OCI-M2 (cell line): ENCODE data around the gene SIK2.
"Not testable (repeated sequence)": the region's sequence is repeated elsewhere in the genome, so short reads cannot be mapped to it uniquely, and the experiment has no call there.

Experiments
- DNase-seq: peaks from one replicate; lab custom pipeline; 2025; ENCODE audit not compliant: unreplicated experiment; lab: John Stamatoyannopoulos, UW

SIK2 gene

GRCh38 chr11:111623527-111624030 lies 21.3 kb downstream of the SIK2 start:
- no peak for DNase-seq

- no peak for DNase-seq
Observed at GRCh38 chr11:111624608-111625007, 22.4 kb downstream of the SIK2 start.

DNA sequence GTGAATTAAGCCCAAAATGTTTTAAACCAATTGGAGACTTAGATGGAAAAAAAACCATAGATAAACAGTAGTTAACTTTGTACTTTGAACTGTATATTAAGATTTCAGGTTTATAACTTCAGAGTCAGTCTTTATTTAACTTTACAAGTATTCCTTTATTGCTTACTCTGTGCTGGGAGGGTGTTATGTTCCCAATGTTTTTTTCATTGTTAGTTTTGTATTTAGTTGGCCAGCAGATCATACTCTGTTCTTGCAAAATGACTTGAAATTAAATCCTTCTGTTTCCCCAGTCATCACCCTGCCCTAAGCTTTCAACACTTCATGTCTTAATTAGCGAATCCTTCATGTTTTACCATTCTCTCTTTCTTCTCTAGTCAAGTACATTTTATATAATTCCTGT lies 25.3 kb downstream of the SIK2 start:
- no peak for DNase-seq

GRCh38 chr11:111629499-111629898 lies 27.2 kb downstream of the SIK2 start:
- DNase-seq = no peak

DNA sequence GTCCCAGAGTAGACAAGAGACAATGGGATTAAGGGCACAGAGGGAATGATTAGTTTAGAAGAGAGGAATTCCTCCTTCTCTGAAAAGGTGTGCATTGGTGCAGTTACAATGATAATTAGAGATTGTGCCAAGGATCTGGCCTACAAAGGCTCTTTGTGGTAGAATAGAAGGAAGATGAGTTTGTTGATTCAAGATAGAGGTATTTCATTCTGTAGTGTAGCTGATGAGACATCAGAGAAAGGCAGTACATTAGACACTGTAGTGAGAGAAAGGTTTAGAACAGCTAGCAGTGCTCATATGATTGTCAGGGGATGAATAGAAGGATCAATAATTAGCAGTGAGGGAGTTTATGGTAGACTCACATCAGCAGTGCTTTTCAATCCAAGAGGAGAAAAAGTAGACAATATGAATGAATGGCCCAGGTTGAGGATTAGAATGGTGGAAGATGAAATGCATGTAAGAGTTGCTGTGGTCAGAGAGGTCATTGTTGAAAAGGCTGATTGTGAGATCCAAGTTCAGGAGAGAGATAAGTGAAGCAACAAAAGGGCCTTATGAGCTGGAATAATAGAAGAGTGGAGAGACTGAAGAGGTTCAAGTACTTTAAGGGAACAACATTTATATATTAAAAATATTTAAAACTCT lies 28.9 kb downstream of the SIK2 start:
- DNase-seq = no peak

DNA sequence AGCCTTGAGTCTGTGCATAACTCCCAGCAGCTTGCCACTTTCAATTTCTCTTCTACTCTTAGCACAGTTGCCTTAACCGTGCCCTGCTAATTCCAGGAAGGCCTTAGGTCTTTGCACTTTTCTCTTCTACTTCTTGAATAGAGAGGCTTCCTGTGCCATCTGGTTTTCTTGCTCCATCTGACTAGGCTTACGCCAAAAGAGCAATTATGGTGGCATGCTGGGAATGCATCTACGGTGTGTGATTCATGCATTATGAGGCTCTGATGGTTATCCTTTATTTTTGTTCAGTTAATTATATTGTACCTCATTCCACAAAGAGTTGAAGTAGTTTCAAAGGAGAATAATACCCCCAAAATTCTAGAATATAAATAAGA lies 29.4 kb downstream of the SIK2 start:
- no peak for DNase-seq

DNA sequence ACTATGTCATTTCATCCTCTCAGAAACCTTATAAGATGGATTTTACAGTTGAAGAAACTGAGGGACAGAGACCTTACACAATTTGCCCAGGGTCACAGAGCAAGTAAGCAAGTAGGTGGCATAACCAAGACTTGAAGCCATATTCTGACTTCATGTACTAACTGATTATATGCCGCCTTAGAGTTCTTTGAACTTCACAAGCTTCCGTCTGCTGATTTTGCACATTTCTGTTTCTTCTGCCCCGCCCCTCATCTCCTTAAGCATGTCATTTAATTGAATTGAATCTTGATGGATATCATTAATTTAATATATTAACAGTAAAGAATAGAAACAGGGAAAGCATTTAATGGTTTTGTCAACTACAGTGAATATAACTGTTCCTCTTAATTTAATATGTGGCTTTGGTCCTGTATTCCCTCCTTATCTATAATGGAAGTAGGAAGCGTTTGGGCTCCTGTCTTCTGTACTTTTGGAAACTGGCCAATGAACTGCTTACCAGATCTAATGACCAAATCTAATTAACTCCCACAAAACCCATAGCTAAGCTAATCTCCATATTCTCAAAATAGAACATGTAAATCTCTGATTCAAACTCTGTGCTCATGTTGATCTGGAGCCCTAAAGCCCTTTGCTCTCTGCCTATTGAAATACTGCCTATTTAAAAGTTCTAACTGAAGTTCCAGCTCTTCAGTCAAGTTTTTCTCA lies 30.4 kb downstream of the SIK2 start:
- DNase-seq = no peak

- no peak for DNase-seq
Observed at GRCh38 chr11:111633248-111633647, 31.0 kb downstream of the SIK2 start.

DNA sequence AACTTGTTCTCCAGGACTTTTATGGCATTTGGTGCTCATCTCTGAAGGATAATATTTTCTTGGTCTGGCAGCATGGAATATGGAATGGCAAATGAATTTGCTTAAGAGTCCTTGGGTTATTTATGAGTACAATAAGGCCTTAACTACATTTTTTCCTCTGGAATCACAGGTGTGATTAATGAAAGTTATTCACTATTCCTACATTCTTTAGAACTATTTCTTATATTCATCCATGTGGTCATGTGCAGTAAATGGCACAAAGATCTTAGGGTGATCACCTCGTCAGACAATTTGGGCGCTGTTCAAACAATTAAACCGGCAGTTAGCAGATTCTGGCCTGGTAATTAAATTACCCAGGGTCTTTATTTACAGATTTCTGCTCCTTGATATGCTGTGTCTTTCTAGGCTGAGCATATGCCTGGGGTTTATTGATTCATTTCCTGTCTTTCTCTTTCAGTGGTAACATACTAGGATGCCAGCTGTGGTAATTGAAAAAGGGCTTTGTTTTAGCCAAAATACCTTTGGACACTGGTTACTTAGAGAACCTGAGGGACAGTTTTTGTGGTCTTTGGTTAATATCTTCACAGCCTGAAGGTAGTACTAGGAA lies 31.6 kb downstream of the SIK2 start:
- DNase-seq = no peak

GRCh38 chr11:111634981-111635705 lies 32.9 kb downstream of the SIK2 start:
- no peak for DNase-seq

- DNase-seq = no peak
Observed at GRCh38 chr11:111635706-111636045, 33.4 kb downstream of the SIK2 start.

GRCh38 chr11:111637885-111638284 lies 35.6 kb downstream of the SIK2 start:
- no peak for DNase-seq

DNA sequence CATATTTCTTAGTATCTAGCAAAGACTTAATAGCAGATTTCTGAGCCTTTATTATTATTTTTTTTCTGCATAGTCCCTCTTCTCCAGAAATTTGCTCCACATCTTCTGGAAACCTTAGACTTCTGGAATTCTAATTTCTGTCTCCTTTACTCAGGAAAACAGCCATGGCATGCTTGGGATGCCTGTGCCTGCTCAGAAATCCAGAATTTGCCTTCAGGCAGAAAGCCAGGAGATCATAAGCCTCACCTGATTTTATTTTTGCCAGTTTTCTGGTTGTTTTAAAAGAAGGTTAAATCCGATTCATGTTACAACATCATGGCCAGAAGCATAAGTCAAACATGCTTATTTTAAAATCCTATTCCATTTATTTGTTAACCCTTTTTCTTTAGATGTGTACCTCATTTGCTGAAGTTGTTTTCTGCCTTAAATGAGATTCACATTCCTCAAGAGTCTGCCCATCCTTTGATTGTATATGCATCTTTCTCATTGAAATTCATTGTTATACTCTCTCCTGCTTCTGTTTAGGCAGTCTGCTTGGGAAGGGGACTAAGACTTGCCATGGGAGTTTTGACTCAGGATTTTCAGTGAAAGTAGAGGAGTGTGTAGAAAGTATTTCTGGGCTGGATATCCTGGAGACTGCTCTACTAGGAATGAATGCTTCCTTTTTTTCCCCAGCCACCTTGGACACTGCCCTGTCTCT lies 37.1 kb downstream of the SIK2 start:
- no peak for DNase-seq

GRCh38 chr11:111641339-111642015 lies 39.2 kb downstream of the SIK2 start:
- no peak for DNase-seq

GRCh38 chr11:111642542-111642941 lies 40.3 kb downstream of the SIK2 start:
- no peak for DNase-seq

- no peak for DNase-seq
Observed at GRCh38 chr11:111644922-111645321, 42.7 kb downstream of the SIK2 start.

GRCh38 chr11:111645657-111646316 lies 43.5 kb downstream of the SIK2 start:
- no peak for DNase-seq

DNA sequence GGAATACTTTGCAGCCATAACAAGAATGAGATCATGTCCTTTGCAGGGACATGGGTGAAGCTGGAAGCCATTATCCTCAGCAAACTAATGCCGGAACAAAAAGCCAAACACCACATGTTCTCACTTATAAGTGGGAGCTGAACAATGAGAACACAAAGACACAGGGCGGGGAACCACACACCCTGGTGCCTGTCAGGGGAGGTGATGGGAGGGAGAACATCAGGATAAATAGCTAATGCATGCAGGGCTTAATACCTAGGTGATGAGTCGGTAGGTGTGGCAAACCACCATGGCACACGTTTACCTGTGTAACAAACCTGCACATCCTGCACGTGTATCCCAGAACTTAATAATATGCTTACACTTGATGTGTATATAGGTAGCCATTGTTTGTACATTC lies 49.1 kb downstream of the SIK2 start:
- not testable (repeated sequence) for DNase-seq

DNA sequence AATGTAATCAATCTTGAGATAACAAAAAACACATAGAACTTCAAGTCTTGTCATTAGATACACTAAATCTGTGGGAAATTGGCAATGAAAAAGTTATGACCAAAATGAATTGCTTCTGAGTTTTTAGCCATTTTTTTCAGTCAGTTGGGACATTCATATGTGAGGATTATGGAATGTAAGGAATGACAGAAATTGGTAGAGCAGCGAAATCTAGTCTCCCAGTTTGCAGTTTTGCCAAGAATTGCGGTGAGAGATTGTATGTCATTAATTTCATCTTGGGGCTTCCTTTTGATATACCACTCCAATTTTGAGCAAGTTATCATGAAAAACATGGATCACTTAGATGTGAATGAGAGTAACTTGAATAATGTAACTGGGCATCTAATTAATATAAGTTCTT lies 49.9 kb downstream of the SIK2 start:
- no peak for DNase-seq

GRCh38 chr11:111654601-111655000 lies 52.4 kb downstream of the SIK2 start:
- DNase-seq = no peak
